Measurements from ENCODE around the gene TRIM15. TPM values are rescaled to one million over a fixed set of nuclear protein-coding genes. Genes with fewer than 3 reads are reported as not detected.
"Not testable (repeated sequence)": the region's sequence is repeated elsewhere in the genome, so short reads cannot be mapped to it uniquely, and the experiment has no call there.

The TRIM15 gene
- total RNA-seq, 1 donor from 2014 or later = not detected

DNA sequence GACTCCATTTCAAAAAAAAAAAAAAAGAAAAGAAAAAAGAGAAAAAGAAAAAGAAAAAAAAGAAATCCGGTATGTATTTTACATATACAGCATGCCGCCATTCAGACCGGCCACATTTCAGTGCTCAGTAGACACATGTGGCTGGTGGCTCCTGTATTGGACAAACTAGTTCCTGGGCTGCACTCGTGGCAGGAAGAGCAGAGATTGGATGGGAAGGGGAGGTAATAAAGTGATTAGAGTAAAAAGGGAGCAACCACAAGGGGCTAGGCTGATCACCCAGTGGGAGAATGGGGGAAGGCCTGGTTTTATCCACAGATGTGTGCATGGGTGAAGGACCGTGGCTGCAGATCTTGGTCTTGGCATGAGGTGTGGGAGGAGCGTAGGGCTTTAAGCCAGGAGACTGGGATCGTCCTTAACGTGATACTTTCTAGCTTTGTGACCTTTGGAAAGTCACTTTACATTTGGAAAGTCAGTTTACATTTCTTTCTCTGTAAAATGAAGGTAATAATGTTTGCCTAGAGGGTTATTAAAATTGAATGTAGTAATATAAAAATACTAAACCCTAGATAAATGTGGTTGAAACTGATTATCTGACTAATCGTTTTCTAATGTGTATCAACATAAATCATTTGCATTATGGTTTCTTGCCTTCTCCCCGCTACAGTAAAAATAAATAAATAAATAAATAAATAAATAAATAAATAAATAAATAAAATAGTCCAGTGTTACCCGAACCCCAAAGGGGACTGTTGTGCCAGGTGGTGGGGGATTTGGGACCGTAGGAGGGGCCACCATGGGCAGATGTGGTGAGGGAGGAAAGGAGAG lies 869 bp upstream of the TRIM15 start:
- Mint-ChIP-seq H3K27me3 (ENCODE audit: unreplicated experiment) (peaks cover 2% of the 10 kb centered on the region), H3K4me1 (ENCODE audit: unreplicated experiment) (no peaks in the 10 kb centered on the region), H3K4me3 (ENCODE audit: unreplicated experiment) (no peak overlapping the region), H3K9me3 (ENCODE audit: unreplicated experiment) (no peaks in the 10 kb centered on the region), H3K27ac (ENCODE audit: unreplicated experiment) (no peak overlapping the region), H3K36me3 (ENCODE audit: low read depth, unreplicated experiment) (no peaks in the 10 kb centered on the region)
- DNase-seq (ENCODE audit: low spot score) = no peak
- TF ChIP-seq, protein P1, sequence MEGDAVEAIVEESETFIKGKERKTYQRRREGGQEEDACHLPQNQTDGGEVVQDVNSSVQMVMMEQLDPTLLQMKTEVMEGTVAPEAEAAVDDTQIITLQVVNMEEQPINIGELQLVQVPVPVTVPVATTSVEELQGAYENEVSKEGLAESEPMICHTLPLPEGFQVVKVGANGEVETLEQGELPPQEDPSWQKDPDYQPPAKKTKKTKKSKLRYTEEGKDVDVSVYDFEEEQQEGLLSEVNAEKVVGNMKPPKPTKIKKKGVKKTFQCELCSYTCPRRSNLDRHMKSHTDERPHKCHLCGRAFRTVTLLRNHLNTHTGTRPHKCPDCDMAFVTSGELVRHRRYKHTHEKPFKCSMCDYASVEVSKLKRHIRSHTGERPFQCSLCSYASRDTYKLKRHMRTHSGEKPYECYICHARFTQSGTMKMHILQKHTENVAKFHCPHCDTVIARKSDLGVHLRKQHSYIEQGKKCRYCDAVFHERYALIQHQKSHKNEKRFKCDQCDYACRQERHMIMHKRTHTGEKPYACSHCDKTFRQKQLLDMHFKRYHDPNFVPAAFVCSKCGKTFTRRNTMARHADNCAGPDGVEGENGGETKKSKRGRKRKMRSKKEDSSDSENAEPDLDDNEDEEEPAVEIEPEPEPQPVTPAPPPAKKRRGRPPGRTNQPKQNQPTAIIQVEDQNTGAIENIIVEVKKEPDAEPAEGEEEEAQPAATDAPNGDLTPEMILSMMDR (IDR thresholded peaks at IDR 0.05; ENCODE audit: unreplicated experiment) = no peak

DNA sequence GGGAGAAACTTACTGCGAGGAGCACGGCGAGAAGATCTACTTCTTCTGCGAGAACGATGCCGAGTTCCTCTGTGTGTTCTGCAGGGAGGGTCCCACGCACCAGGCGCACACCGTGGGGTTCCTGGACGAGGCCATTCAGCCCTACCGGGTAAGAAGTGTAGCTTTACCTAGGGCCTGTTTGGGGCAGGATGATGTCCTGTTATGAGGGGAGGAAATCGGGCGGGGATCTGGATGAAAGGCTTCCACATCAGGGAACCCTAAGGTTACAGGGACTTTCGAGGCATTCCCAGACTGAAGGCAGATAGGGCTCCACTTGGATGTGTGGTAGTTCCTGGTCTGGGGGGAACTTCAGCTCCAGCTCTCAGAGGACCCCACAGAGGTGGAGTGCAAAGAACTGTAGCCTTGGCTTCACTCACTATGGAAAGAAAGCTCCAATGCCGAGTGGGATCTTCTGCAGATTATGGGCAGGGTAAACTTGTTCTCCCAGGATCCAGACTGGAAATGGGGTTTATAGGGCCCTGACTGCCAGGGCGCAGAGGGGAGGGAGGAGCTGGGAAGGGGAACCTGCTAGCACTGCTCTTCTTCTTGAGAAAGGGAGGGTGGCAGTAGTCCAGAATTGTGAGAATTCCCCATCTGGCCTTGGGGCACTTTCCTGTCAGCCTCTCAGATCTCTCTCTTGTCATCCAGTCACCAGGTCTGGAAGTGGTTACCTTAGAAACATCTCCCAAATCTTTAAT lies 740 bp downstream of the TRIM15 start:
- peaks cover 6% of the 10 kb centered on the region for H3K4me1 Mint-ChIP-seq (ENCODE audit: unreplicated experiment)
- H3K27me3 Mint-ChIP-seq (ENCODE audit: unreplicated experiment) = peaks cover 2% of the 10 kb centered on the region
- no peaks in the 10 kb centered on the region for H3K36me3 Mint-ChIP-seq (ENCODE audit: low read depth, unreplicated experiment)
- no peak overlapping the region for H3K4me3 Mint-ChIP-seq (ENCODE audit: unreplicated experiment)
- no peak overlapping the region for H3K27ac Mint-ChIP-seq (ENCODE audit: unreplicated experiment)
- no peaks in the 10 kb centered on the region for H3K9me3 Mint-ChIP-seq (ENCODE audit: unreplicated experiment)
- no peak for DNase-seq (ENCODE audit: low spot score)
- TF ChIP-seq, protein P1 (IDR thresholded peaks at IDR 0.05; ENCODE audit: unreplicated experiment) = no peak

DNA sequence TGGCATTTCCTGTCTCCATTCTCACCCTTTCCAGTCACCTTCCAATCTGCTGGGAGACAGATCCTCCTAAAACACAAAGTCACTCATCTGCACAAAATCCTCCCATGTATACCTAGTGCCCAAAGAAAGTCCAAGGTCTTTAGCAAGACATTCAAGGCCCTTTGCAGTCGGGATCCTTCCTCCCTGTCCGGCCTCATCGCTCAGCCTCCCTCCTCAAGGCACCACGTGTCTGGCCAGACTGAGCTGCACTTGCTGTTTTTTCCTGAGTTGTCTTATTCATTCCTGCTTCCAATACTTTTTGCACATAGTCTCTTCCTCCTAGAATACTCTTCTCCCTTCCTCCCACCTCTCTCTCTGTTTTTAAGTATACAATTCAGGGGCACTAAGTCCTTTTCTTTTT lies 1.4 kb downstream of the TRIM15 start:
- Mint-ChIP-seq H3K27me3 (ENCODE audit: unreplicated experiment) (peaks cover 2% of the 10 kb centered on the region), H3K9me3 (ENCODE audit: unreplicated experiment) (no peaks in the 10 kb centered on the region), H3K4me1 (ENCODE audit: unreplicated experiment) (peaks cover 6% of the 10 kb centered on the region), H3K27ac (ENCODE audit: unreplicated experiment) (no peak overlapping the region), H3K36me3 (ENCODE audit: low read depth, unreplicated experiment) (no peaks in the 10 kb centered on the region), H3K4me3 (ENCODE audit: unreplicated experiment) (no peak overlapping the region)
- no peak for DNase-seq (ENCODE audit: low spot score)
- TF ChIP-seq, protein P1 (IDR thresholded peaks at IDR 0.05; ENCODE audit: unreplicated experiment) = no peak

DNA sequence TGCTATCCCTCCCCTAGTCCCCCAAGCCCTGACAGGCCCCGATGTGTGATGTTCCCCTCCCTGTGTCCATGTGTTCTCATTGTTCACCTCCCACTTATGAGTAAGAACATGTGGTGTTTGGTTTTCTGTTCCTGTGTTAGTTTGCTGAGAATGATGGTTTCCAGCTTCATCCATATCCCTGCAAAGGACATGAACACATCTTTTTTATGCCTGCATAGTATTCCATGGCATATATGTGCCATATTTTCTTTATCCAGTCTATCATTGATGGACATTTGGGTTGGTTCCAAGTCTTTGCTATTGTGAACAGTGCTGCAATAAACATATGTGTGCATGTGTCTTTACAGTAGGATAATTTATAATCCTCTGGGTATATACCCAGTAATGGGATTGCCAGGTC lies 1.9 kb downstream of the TRIM15 start:
- DNase-seq (ENCODE audit: low spot score); H3K4me3 Mint-ChIP-seq (ENCODE audit: unreplicated experiment); H3K4me1 Mint-ChIP-seq (ENCODE audit: unreplicated experiment); H3K27me3 Mint-ChIP-seq (ENCODE audit: unreplicated experiment); H3K27ac Mint-ChIP-seq (ENCODE audit: unreplicated experiment); H3K9me3 Mint-ChIP-seq (ENCODE audit: unreplicated experiment); H3K36me3 Mint-ChIP-seq (ENCODE audit: low read depth, unreplicated experiment): not testable (repeated sequence)

DNA sequence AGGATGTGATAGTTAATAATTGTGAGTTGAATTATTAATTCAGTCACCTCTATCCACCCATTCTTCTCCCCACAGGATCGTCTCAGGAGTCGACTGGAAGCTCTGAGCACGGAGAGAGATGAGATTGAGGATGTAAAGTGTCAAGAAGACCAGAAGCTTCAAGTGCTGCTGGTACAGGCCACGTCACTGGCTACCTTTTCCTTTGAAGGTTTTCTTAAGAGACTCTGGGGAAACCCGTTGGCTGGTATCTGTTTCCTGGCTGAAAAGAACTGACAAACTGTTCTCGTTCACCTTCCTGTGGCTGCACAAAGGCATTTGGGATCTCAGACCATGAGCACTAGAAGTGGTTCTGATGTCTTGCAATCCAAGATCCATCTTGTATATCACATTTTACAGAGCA lies 3.8 kb downstream of the TRIM15 start:
- Mint-ChIP-seq H3K4me3 (ENCODE audit: unreplicated experiment) (no peak overlapping the region), H3K4me1 (ENCODE audit: unreplicated experiment) (peaks cover 6% of the 10 kb centered on the region), H3K27ac (ENCODE audit: unreplicated experiment) (no peak overlapping the region), H3K36me3 (ENCODE audit: low read depth, unreplicated experiment) (no peaks in the 10 kb centered on the region), H3K9me3 (ENCODE audit: unreplicated experiment) (no peaks in the 10 kb centered on the region), H3K27me3 (ENCODE audit: unreplicated experiment) (peaks cover 7% of the 10 kb centered on the region)
- DNase-seq (ENCODE audit: low spot score) = no peak
- TF ChIP-seq, protein P1 (IDR thresholded peaks at IDR 0.05; ENCODE audit: unreplicated experiment) = no peak
